ENCODE data around the gene ZNF578. TPM values are rescaled to one million over a fixed set of nuclear protein-coding genes. Genes with fewer than 3 reads are reported as not detected.
"Not testable (repeated sequence)": the region's sequence is repeated elsewhere in the genome, so short reads cannot be mapped to it uniquely, and the experiment has no call there.

The ZNF578 gene
- total RNA-seq, 2 donors from 2014 or later: 11.8 to 29.8 TPM

- H3K4me1 Mint-ChIP-seq: no peaks in the 10 kb centered on the region
- peaks cover 97% of the 10 kb centered on the region for H3K9me3 Mint-ChIP-seq
- H3K36me3 Mint-ChIP-seq (ENCODE audit: low read depth): peaks cover 45% of the 10 kb centered on the region
- H3K27me3 ChIP-seq (ENCODE audit: control insufficient read depth, insufficient read depth, low read length, poor library complexity, severe bottlenecking): no peaks in the 10 kb centered on the region
- peaks cover 96% of the 10 kb centered on the region for H3K9me3 ChIP-seq (ENCODE audit: control insufficient read depth, low read length)
- H3K27ac ChIP-seq (ENCODE audit: low read depth, low read length): no peak overlapping the region
- no peak overlapping the region for H3K27ac Mint-ChIP-seq
- no peak overlapping the region for H3K4me3 Mint-ChIP-seq
- peak overlapping the region; percentile 3 for H3K4me3 ChIP-seq (ENCODE audit: low read length)
- 85 to 87% methylated on average over 4 to 5 of the region's 7 CpGs for WGBS, 2 experiments (ENCODE audit: insufficient coverage in 1 of 2, insufficient read length in 1 of 2)
- no peak for TF ChIP-seq CTCF (conservative IDR thresholded peaks at IDR 0.05)
- H3K9ac ChIP-seq (ENCODE audit: extremely low read depth, low read length, poor library complexity, severe bottlenecking): no peak overlapping the region
- no peaks in the 10 kb centered on the region for H3K36me3 ChIP-seq (ENCODE audit: control insufficient read depth, insufficient read depth, low read length)
- H3K27me3 Mint-ChIP-seq (ENCODE audit: insufficient read depth): no peaks in the 10 kb centered on the region
- no peaks in the 10 kb centered on the region for H3K4me1 ChIP-seq (ENCODE audit: control insufficient read depth, insufficient read depth, low read length)
- no peak for DNase-seq
Observed at GRCh38 chr19:52474351-52475127, 21.2 kb downstream of the ZNF578 start.

GRCh38 chr19:52484111-52484743, 30.9 kb downstream of the ZNF578 start:
- Mint-ChIP-seq H3K4me1 (peaks cover 33% of the 10 kb centered on the region), H3K4me3 (peak overlapping the region; percentile 51), H3K36me3 (ENCODE audit: low read depth) (peaks cover 22% of the 10 kb centered on the region), H3K27ac (peak overlapping the region; percentile 99), H3K9me3 (peaks cover 69% of the 10 kb centered on the region)
- not testable (repeated sequence) for H3K27me3 Mint-ChIP-seq (ENCODE audit: insufficient read depth); H3K9ac ChIP-seq (ENCODE audit: extremely low read depth, low read length, poor library complexity, severe bottlenecking); H3K27ac ChIP-seq (ENCODE audit: low read depth, low read length); H3K4me1 ChIP-seq (ENCODE audit: control insufficient read depth, insufficient read depth, low read length); H3K27me3 ChIP-seq (ENCODE audit: control insufficient read depth, insufficient read depth, low read length, poor library complexity, severe bottlenecking); H3K36me3 ChIP-seq (ENCODE audit: control insufficient read depth, insufficient read depth, low read length)
- peak; percentile 59 for DNase-seq
- peak overlapping the region; percentile 60 for H3K4me3 ChIP-seq (ENCODE audit: low read length)
- 74 to 83% methylated on average over 5 to 6 of the region's 7 CpGs for WGBS, 2 experiments (ENCODE audit: insufficient coverage in 1 of 2, insufficient read length in 1 of 2)
- H3K9me3 ChIP-seq (ENCODE audit: control insufficient read depth, low read length): peaks cover 58% of the 10 kb centered on the region

- 71 to 81% methylated on average over 7 of the region's 7 CpGs for WGBS, 2 experiments (ENCODE audit: insufficient coverage in 1 of 2, insufficient read length in 1 of 2)
- H3K4me3 ChIP-seq (ENCODE audit: low read length): peak overlapping the region; percentile 56
- not testable (repeated sequence) for H3K36me3 ChIP-seq (ENCODE audit: control insufficient read depth, insufficient read depth, low read length); DNase-seq; H3K27me3 Mint-ChIP-seq (ENCODE audit: insufficient read depth); H3K27me3 ChIP-seq (ENCODE audit: control insufficient read depth, insufficient read depth, low read length, poor library complexity, severe bottlenecking); H3K9ac ChIP-seq (ENCODE audit: extremely low read depth, low read length, poor library complexity, severe bottlenecking); H3K4me1 ChIP-seq (ENCODE audit: control insufficient read depth, insufficient read depth, low read length); H3K27ac ChIP-seq (ENCODE audit: low read depth, low read length)
- Mint-ChIP-seq H3K9me3 (peaks cover 69% of the 10 kb centered on the region), H3K4me3 (peak overlapping the region; percentile 51), H3K27ac (peak overlapping the region; percentile 99), H3K4me1 (peaks cover 33% of the 10 kb centered on the region), H3K36me3 (ENCODE audit: low read depth) (peaks cover 19% of the 10 kb centered on the region)
- peaks cover 54% of the 10 kb centered on the region for H3K9me3 ChIP-seq (ENCODE audit: control insufficient read depth, low read length)
Observed at GRCh38 chr19:52485064-52485463, 31.7 kb downstream of the ZNF578 start.

GRCh38 chr19:52485561-52486240, 32.3 kb downstream of the ZNF578 start:
- peak; percentile 57 for DNase-seq
- not testable (repeated sequence) for H3K36me3 ChIP-seq (ENCODE audit: control insufficient read depth, insufficient read depth, low read length); H3K27me3 ChIP-seq (ENCODE audit: control insufficient read depth, insufficient read depth, low read length, poor library complexity, severe bottlenecking); H3K27me3 Mint-ChIP-seq (ENCODE audit: insufficient read depth); H3K9ac ChIP-seq (ENCODE audit: extremely low read depth, low read length, poor library complexity, severe bottlenecking); H3K4me1 ChIP-seq (ENCODE audit: control insufficient read depth, insufficient read depth, low read length); H3K27ac ChIP-seq (ENCODE audit: low read depth, low read length)
- Histone ChIP-seq H3K4me3 (ENCODE audit: low read length) (peak overlapping the region; percentile 56), H3K9me3 (ENCODE audit: control insufficient read depth, low read length) (peaks cover 53% of the 10 kb centered on the region)
- Mint-ChIP-seq H3K4me1 (peaks cover 33% of the 10 kb centered on the region), H3K9me3 (peaks cover 67% of the 10 kb centered on the region), H3K27ac (peak overlapping the region; percentile 99), H3K4me3 (peak overlapping the region; percentile 51), H3K36me3 (ENCODE audit: low read depth) (peaks cover 18% of the 10 kb centered on the region)
- 60 to 68% methylated on average over 3 to 8 of the region's 8 CpGs for WGBS, 2 experiments (ENCODE audit: insufficient coverage in 1 of 2, insufficient read length in 1 of 2)
